ENCODE measurements around the gene COL6A1.

The COL6A1 gene

DNA sequence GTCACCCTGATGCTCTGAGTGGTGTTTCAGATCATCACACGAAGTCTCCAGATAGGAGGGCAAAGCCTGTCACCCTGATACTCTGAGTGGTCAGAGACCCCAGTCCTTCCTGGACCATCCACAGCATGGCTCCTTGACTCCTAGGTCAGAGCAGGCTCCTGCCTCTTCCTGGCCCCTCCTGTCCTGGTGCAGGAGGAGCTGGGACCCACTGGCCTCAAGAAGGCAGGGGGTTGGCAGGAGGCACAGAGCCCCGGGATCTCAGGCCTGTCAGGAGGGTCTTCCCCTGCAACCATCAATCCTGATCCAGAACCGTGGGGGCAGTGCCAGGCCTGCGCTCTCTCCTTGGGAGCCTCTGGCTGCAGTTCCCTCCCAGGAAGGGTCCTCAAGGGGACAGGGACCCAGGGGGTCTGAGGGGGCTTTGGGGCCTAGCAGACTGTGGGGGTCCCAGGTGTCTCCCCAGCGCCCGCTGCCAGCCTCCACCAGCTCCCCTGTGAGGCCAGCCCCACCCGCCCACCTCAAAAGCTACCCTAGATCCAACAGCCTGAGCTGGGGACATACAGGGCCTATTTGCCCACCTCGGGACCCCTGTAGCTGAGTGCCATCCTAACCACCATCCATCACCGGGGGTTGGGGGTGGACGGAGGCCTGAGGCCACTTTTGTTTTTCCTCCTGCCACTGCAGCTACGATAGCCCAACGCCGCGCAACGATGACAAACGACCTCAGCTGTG lies 27.5 kb downstream of the COL6A1 start:
- DNase-seq = peak; percentile 45

- no peak for DNase-seq
Observed at GRCh38 chr21:46009951-46010705, 28.6 kb downstream of the COL6A1 start.

DNA sequence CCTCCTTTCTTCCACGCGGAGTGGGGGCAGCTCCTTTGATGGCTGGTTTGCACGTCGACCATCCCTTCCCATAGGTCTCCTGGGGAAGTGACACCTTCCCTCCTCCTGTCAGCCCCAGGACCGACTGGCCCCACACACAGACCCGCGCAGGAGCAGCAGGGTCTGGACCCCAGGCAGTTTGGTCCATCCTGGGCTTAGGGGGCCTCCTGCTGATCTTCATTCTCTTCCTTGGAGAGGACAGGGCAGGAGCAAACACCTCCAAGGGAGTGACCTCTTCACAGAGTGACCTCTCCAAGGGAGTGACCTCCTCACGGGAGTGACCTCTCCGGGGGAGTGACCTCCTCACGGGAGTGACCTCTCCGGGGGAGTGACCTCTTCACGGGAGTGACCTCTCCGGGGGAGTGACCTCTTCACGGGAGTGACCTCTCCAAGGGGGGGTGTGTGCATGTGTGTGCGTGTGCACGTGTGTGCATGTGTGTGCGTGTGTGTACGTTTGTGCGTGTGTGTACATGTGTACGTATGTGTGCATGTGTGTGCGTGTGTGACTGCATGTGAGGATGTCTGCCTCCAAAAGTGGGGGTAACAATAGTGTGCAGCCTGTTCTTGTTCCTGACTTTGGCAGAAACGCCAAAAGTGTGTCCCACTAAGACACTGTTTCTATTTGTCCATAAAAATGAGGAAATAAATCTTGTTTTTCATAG lies 29.8 kb downstream of the COL6A1 start:
- no peak for DNase-seq

- DNase-seq = no peak
Observed at GRCh38 chr21:46012154-46012553, 30.6 kb downstream of the COL6A1 start.

DNA sequence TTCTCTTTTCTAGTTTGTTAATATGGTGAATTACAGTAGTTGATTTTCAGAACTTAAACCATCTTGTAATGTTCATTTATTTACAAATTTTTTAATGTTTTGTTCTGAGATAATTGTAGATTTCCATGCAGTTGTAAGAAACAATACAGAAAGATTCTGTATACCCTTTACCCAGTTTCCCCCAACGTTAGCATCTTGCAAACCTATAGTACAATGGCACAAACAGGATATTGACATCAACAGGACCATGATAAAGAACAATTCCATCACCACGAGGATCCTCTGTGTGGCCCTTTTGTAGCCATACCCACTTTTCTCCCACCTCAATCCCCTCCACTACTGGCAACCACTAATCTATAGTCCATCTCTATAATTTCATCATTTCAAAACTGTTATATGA lies 33.3 kb downstream of the COL6A1 start:
- no peak for DNase-seq

DNA sequence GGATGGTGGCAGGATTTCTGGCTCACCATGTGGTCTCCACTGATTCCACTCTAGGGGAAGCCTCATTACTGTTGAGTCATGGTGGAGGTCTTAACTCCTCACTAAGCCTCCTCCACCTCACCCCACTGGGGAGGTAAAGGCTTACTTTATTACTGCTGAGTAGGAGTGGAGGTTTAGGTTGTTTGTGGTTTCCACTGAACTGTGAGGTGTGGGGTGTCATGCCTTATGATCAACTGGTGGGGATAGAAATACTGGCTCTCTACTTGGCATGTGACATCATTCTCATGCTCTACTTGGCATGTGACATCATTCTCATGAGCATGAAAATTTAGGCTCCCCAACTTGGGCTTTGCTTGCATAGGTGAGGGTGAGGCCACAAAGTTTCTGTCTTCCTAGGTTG lies 35.6 kb downstream of the COL6A1 start:
- no peak for DNase-seq

DNA sequence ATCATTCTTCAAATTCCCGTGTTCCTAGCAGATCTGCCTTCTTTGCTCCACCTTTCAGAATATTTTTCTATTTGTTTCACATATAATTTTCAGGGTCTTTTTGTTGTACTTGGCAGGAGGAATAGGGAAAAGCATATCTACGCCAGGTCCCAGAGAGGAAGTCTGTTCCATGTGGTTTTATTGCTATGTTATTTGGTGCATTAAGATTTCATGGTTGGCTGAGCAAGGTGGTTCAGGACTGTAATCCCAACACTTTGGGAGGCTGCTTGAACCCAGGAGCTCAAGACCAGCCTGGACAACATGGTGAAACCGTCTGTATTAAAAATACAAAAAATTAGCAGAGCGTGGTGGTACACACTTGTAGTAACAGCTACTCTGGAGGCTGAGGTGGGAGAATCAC lies 36.1 kb downstream of the COL6A1 start:
- no peak for DNase-seq

- DNase-seq = peak; percentile 20
Observed at GRCh38 chr21:46018615-46019014, 37.0 kb downstream of the COL6A1 start.

GRCh38 chr21:46020581-46020980 lies 39.0 kb downstream of the COL6A1 start:
- peak; percentile 26 for DNase-seq

GRCh38 chr21:46021398-46021797 lies 39.8 kb downstream of the COL6A1 start:
- DNase-seq = peak; percentile 29

DNA sequence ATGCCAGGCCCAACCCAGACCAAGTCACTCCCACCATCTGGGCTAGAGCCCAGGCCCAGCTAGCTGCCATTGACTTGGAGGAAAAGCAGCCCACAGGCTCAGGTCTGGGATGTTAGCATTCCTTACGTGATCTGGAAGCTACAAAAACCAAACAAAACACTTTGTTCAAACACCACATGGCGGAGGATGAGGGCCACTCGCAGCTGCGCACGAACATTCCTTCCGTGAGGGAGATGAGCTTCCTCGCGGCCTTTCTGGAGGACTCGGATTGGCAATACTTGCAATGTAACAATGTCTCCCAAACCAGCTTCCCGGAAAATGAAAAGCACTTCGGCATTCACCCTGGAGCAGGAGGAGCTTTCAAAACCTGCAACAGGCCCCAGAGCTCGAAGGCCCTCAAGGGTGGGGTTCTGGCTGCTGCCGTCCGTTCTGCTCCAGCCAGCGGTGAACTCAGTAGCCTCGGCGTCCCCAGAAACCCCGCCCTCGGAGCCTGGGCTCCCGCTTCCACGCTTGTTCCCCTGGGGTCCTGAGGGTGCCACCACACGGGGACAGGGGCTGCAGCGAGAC lies 40.5 kb downstream of the COL6A1 start:
- peak; percentile 58 for DNase-seq

GRCh38 chr21:46022551-46023525 lies 41.3 kb downstream of the COL6A1 start:
- DNase-seq = peak; percentile 48

DNA sequence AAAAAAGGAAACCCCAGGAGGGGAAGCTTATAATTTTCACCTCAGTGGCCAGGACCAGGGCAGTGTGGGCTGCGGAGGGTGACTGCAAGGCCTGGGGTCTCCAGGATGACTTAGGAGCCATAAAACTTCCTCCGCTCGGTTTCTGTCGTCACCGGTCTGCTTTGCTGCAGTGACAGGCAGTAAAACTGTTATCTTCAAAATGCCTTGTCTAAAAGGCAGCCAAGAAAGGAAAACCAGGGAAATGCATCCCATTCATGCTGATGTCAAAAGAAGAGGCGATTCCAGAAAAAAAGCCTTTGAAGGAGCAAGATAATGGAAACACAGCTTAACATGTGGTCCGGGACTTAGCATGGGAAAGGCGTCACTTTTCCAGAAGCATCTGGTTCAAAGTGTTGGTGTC lies 42.0 kb downstream of the COL6A1 start:
- DNase-seq = peak; percentile 87

GRCh38 chr21:46024141-46024540 lies 42.6 kb downstream of the COL6A1 start:
- DNase-seq = no peak

DNA sequence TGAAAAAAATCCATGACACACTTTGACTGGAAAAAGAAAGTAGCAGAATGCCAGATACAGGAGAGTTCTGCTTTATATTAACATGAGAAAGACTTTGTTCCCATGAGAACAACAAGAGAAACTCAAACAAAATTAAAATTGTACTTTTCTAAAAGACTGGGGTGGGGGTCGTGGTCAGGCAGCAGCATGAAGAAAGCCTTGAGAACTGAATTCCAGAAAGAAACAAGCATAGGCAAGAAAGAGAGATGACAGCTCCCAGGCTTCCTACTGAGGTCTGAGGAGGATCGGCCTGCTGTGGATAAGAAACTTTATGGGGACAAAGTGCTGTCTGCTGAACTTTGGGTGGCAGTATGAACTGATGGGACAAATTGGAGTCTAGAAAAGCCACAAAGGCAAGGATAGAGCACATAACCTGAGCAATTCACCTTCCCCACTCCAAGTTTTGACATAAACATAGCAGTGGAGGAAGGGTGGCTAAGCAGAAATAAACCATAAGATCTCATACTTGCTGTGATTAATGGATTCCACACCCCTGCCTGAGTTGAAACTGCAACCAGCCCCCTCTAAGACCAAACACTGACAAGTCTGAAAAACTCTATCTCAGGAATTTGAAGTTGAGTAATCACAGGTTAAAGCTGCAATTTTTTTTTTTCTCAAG lies 43.7 kb downstream of the COL6A1 start:
- peak; percentile 71 for DNase-seq

DNA sequence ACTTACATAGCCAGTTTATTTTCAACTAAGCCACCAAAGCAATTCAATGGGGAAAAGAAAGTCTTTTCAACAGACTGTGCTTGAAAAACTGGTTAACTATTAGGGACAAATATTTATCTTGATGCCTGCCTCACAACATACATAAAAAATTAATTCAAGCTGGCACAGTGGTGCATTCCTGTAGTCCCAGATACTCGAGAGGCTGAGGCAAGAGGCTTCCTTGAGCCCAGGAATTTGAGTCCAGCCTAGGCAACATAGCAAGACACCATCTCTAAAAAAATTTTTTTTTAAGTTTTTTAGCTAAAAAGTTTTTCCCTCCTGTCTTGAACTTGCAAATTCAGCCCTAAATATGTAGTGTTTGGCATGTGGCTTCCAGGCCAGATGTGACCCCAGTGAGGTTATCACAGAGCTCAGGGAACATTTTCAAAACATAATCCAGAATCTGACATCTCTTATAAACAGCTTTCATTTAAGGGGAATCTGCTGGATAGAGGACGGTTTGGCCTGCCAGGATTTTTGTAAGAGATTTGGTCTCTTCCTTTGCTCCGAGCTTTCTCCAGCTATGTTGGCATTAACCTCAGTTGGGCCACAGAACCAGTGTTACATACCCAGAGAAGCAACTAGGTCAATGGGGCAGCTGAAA lies 46.4 kb downstream of the COL6A1 start:
- DNase-seq = no peak

GRCh38 chr21:46028573-46029091 lies 47.1 kb downstream of the COL6A1 start:
- peak; percentile 57 for DNase-seq

DNA sequence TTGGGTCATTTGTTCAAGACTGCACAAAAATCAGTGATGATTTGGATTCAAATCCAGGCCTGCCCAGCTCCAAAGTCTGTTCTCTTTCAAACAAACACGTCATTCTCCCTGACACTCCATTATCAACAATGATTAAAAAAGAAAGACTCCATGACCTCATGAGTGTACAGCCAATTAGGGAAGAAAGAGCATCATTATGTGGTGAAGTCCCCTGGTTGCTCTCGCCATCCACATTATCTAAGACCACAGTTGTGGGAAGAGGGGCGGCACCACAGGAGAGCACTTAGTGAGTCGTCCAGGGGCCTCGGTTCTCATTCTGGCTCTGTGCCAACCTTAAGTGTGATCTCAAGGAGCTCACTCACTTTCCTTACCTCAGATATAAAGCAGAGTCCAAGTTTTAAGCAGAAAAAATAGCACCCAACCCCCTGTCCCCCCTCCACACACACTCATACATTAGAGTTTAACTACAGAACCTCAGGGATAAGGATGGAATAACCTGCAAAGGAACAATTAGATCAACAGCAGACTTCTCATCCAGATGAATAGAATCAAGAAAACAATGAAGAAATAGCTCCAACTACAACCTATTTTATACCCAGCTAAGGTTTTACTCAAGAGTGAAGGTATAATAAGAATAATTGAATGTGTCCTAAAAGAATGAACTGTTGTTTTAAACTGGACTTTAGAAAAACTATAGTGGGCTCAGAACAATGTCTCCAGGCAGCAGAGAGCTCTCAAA lies 47.8 kb downstream of the COL6A1 start:
- peak; percentile 75 for DNase-seq

- no peak for DNase-seq
Observed at GRCh38 chr21:46031484-46031883, 49.9 kb downstream of the COL6A1 start.

- no peak for DNase-seq
Observed at GRCh38 chr21:46032100-46032499, 50.5 kb downstream of the COL6A1 start.

All from islet precursor cell (in vitro differentiated cells).